ENCODE results near the gene GRIN2D.

The GRIN2D gene

DNA sequence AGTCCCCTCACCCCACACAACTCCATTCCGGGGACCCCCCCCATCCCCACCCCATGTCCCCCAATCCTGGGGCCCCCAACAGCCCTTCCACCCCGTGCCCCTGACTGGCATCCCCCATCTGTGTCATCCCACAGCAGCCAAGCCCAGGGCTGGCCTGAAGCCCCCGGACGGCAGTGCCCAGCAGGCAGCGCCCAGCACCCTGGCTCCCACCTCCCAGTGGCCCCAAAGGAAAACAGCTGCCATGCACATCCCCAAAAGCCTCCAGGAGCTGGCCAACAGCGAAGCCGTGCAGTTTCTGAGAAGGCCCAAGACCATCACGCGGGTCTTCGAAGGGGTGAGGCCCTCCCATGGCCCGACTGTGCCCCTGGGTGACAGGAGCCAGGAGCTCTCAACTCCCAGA is 27.9 kb upstream of the GRIN2D start:
- Histone ChIP-seq H3K27me3 (ENCODE audit: insufficient read depth, low read depth) (no peaks in the 10 kb centered on the region), H3K4me3 (IDR thresholded peaks at IDR 0.05; ENCODE audit: insufficient read depth, low read depth, low read length) (no peak overlapping the region), H3K4me2 (no peak overlapping the region), H4K20me1 (ENCODE audit: insufficient read depth) (no peaks in the 10 kb centered on the region), H3K9ac (no peak overlapping the region), H2AFZ (ENCODE audit: low read depth) (no peak overlapping the region), H3K36me3 (ENCODE audit: insufficient read depth) (no peaks in the 10 kb centered on the region), H3K79me2 (ENCODE audit: insufficient read depth, low read depth) (no peaks in the 10 kb centered on the region), H3K27ac (no peak overlapping the region), H3K4me1 (ENCODE audit: low read depth, poor library complexity, severe bottlenecking) (peaks cover 14% of the 10 kb centered on the region)
- TF ChIP-seq, protein P1, sequence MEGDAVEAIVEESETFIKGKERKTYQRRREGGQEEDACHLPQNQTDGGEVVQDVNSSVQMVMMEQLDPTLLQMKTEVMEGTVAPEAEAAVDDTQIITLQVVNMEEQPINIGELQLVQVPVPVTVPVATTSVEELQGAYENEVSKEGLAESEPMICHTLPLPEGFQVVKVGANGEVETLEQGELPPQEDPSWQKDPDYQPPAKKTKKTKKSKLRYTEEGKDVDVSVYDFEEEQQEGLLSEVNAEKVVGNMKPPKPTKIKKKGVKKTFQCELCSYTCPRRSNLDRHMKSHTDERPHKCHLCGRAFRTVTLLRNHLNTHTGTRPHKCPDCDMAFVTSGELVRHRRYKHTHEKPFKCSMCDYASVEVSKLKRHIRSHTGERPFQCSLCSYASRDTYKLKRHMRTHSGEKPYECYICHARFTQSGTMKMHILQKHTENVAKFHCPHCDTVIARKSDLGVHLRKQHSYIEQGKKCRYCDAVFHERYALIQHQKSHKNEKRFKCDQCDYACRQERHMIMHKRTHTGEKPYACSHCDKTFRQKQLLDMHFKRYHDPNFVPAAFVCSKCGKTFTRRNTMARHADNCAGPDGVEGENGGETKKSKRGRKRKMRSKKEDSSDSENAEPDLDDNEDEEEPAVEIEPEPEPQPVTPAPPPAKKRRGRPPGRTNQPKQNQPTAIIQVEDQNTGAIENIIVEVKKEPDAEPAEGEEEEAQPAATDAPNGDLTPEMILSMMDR (conservative IDR thresholded peaks at IDR 0.05; ENCODE audit: low read depth, low read length), result no peak

DNA sequence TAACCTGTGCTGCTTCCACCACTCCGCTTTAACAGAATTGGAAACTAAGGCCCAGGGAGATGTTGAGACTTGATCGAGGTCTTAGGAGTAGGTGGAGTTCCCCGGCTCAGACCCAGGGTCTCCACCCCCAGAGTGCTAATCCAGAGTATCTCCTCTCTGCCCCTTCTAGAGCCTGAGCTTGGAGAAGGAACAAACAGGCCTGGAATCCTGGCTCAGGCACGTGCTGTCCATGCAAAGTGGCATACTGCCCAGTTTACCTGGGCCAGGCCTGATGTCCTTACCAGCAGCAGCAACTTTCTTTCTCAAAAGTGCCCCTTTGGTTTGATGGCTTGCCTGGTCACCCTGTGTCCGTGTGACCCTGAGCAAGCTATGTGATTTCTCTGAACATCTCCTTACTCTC is 25.6 kb upstream of the GRIN2D start:
- Histone ChIP-seq H2AFZ (ENCODE audit: low read depth) (no peak overlapping the region), H3K27ac (no peak overlapping the region), H3K4me3 (IDR thresholded peaks at IDR 0.05; ENCODE audit: insufficient read depth, low read depth, low read length) (no peak overlapping the region), H3K9ac (no peak overlapping the region), H3K4me2 (no peak overlapping the region), H3K36me3 (ENCODE audit: insufficient read depth) (no peaks in the 10 kb centered on the region), H3K79me2 (ENCODE audit: insufficient read depth, low read depth) (no peaks in the 10 kb centered on the region), H3K4me1 (ENCODE audit: low read depth, poor library complexity, severe bottlenecking) (peaks cover 23% of the 10 kb centered on the region), H3K27me3 (ENCODE audit: insufficient read depth, low read depth) (no peaks in the 10 kb centered on the region), H4K20me1 (ENCODE audit: insufficient read depth) (no peaks in the 10 kb centered on the region)
- TF ChIP-seq, protein P1 (conservative IDR thresholded peaks at IDR 0.05; ENCODE audit: low read depth, low read length), result no peak

DNA sequence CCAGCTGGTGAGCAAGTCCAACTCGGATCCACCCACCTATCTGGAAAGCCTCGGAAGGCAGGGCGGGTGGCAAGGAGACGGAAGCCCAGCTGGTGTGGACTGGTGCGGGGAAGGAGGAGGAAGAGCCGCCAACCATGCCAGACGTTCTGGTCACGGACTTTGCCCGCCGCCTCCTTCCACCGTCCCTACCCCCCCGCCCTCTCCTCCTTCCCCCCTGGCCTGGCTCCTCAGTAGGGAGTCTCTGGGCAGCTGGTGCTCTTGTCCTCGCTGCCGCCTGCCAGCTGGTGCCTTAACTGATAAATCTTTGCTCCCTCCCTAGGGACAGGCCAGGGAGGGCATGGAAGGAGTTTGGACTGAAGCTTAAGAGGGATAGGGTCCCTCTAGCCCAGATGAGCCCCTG is 24.5 kb upstream of the GRIN2D start:
- Histone ChIP-seq H3K79me2 (ENCODE audit: insufficient read depth, low read depth) (no peaks in the 10 kb centered on the region), H3K4me3 (IDR thresholded peaks at IDR 0.05; ENCODE audit: insufficient read depth, low read depth, low read length) (no peak overlapping the region), H3K4me1 (ENCODE audit: low read depth, poor library complexity, severe bottlenecking) (peaks cover 33% of the 10 kb centered on the region), H4K20me1 (ENCODE audit: insufficient read depth) (no peaks in the 10 kb centered on the region), H3K36me3 (ENCODE audit: insufficient read depth) (no peaks in the 10 kb centered on the region), H3K4me2 (no peak overlapping the region), H3K27me3 (ENCODE audit: insufficient read depth, low read depth) (no peaks in the 10 kb centered on the region), H3K27ac (no peak overlapping the region), H3K9ac (no peak overlapping the region), H2AFZ (ENCODE audit: low read depth) (no peak overlapping the region)
- TF ChIP-seq, protein P1 (conservative IDR thresholded peaks at IDR 0.05; ENCODE audit: low read depth, low read length), result no peak

DNA sequence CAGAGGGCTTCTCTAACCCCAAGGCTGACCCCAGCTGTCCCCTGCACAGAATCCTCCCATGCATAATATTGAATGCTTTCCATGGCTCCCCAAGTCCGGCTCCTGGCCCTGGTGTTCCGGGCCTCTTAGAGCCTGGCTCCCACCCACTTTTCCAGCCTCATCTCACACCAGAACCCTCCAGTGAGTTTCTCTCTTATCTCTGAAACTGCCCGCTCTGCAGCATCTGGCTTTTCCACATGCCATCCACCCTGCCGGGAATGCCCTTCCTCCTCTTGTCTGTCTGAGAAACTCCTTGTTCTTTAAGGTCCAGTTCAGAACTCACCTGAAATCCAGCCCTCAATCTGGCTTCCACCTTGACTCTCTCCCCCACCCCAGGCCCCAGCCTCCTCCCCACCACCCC is 22.5 kb upstream of the GRIN2D start:
- Histone ChIP-seq H3K36me3 (ENCODE audit: insufficient read depth) (no peaks in the 10 kb centered on the region), H3K27ac (no peak overlapping the region), H3K4me2 (no peak overlapping the region), H3K27me3 (ENCODE audit: insufficient read depth, low read depth) (no peaks in the 10 kb centered on the region), H3K4me1 (ENCODE audit: low read depth, poor library complexity, severe bottlenecking) (peaks cover 39% of the 10 kb centered on the region), H3K4me3 (IDR thresholded peaks at IDR 0.05; ENCODE audit: insufficient read depth, low read depth, low read length) (no peak overlapping the region), H2AFZ (ENCODE audit: low read depth) (no peak overlapping the region), H3K79me2 (ENCODE audit: insufficient read depth, low read depth) (no peaks in the 10 kb centered on the region), H4K20me1 (ENCODE audit: insufficient read depth) (no peaks in the 10 kb centered on the region), H3K9ac (no peak overlapping the region)
- TF ChIP-seq, protein P1 (conservative IDR thresholded peaks at IDR 0.05; ENCODE audit: low read depth, low read length), result no peak
